Prostate gland (tissue), 2 donors: Measurements from ENCODE around the gene KCNRG. TPM values are rescaled to one million over a fixed set of nuclear protein-coding genes. Genes with fewer than 3 reads are reported as not detected.

Source experiments
- DNase-seq: peaks from one replicate; pipeline ENCODE4 v3.0.0-alpha.2; 2019; ENCODE audit warnings: low spot score
- H3K27ac ChIP-seq, 2 donors: fragments of 200-600 bp; sonication (generic); 2 replicates each; pipeline ENCODE4 v1.5.1; 2017 to 2019
- H3K27me3 ChIP-seq: fragments of 200-600 bp; sonication (generic); replicated peaks from 2 replicates; pipeline ENCODE4 v1.5.1; 2019; ENCODE audit not compliant: insufficient read depth
- H3K36me3 ChIP-seq, 2 donors: fragments of 200-600 bp; sonication (generic); 1 replicate in 1 of 2; 2 replicates in 1 of 2; pipeline versions ENCODE4 v1.5.1 to v1.8.1; 2017 to 2019
- H3K4me1 ChIP-seq: fragments of 200-600 bp; sonication (generic); replicated peaks from 2 replicates; pipeline ENCODE4 v1.5.1; 2019
- H3K4me3 ChIP-seq, 2 donors: fragments of 200-600 bp; sonication (generic); 2 replicates each; pipeline ENCODE4 v1.5.1; 2017 to 2019
- H3K9me3 ChIP-seq: fragments of 200-600 bp; sonication (generic); 2 replicates; pipeline ENCODE4 v1.5.1; 2017
- CTCF ChIP-seq, 4 experiments: fragments of 200-600 bp in 2 of 4; fragments of 450-650 bp in 2 of 4; sonication (generic) in 2 of 4; IDR thresholded peaks; 1 replicate in 3 of 4; 2 replicates in 1 of 4; pipeline ENCODE4 v1.5.1; 2016 to 2019; ENCODE audit warnings: antibody characterized with exemption in 4 of 4, mild to moderate bottlenecking in 2 of 4, moderate library complexity in 2 of 4
- POLR2A ChIP-seq: fragments of 450-650 bp; IDR thresholded peaks from one replicate; pipeline ENCODE4 v1.6.1; 2016; ENCODE audit warnings: antibody characterized with exemption, mild to moderate bottlenecking
- POLR2AphosphoS5 ChIP-seq: sonication (generic); formaldehyde crosslinking; IDR thresholded peaks from one replicate; pipeline ENCODE4 v1.6.1; 2017; ENCODE audit warnings: antibody characterized with exemption
- WGBS: methylation state at CpG from one replicate; pipeline ENCODE4 v1.1.5; 2018; 5-methylcytosine and 5-hydroxymethylcytosine counted together
- intact Hi-C: fragments of 100-400 bp; cut with DNase I; formaldehyde crosslinking; loops from one replicate; pipeline ENCODE4 v1.14.2; 2022
- total RNA-seq, 2 donors: library from RNA; depleted of rRNA; stranded (reverse); fragments of >200 nt; gene quantifications; one replicate each; pipeline ENCODE4 v1.1.0, GENCODE V29; 2016

KCNRG gene
- total RNA-seq, 2 donors from 2014 or later: 1.0 to 3.9 TPM

GRCh38 chr13:49993111-49993510, 22.1 kb upstream of the KCNRG start:
- TF ChIP-seq POLR2A (no peak), POLR2AphosphoS5 (no peak), CTCF (IDR thresholded peaks at IDR 0.05) (no peak)
- Histone ChIP-seq H3K36me3 (no peaks in the 10 kb centered on the region), H3K9me3 (no peaks in the 10 kb centered on the region), H3K27ac (no peak overlapping the region), H3K4me1 (no peaks in the 10 kb centered on the region), H3K27me3 (no peaks in the 10 kb centered on the region), H3K4me3 (no peak overlapping the region)
- no peak for DNase-seq
- intact Hi-C loops: no loop called here

- intact Hi-C loops: no loop called here
- Histone ChIP-seq H3K27ac (no peak overlapping the region), H3K9me3 (no peaks in the 10 kb centered on the region), H3K27me3 (no peaks in the 10 kb centered on the region), H3K4me3 (no peak overlapping the region), H3K36me3 (no peaks in the 10 kb centered on the region), H3K4me1 (no peaks in the 10 kb centered on the region)
- TF ChIP-seq POLR2AphosphoS5: peak; percentile 29
- no peak for TF ChIP-seq POLR2A
- no peak for DNase-seq
- 73% methylated on average over 5 of the region's 5 CpGs for WGBS
Observed at GRCh38 chr13:49993666-49994065, 21.6 kb upstream of the KCNRG start.

GRCh38 chr13:49995625-49996101, 19.6 kb upstream of the KCNRG start:
- intact Hi-C loops: loop anchor here (2.0 to 5.0 kb wide), 3 partner anchors 85 to 532 kb away; no protein-coding TSS in a partner anchor
- Histone ChIP-seq H3K27me3 (no peaks in the 10 kb centered on the region), H3K36me3 (no peaks in the 10 kb centered on the region), H3K9me3 (no peaks in the 10 kb centered on the region), H3K27ac (peak overlapping the region; percentile 96 to 99), H3K4me3 (peak overlapping the region; percentile 83 to 93), H3K4me1 (peaks cover 5% of the 10 kb centered on the region)
- DNase-seq: no peak
- TF ChIP-seq POLR2A (no peak), POLR2AphosphoS5 (no peak), CTCF (IDR thresholded peaks at IDR 0.05) (no peak)
- WGBS: 34% methylated on average over 14 of the region's 14 CpGs

GRCh38 chr13:49996161-49996915, 18.9 kb upstream of the KCNRG start:
- TF ChIP-seq POLR2A (peak; percentile 56), CTCF (IDR thresholded peaks at IDR 0.05) (peak in 2 of 4 experiments; percentile 6 to 15), POLR2AphosphoS5 (peak; percentile 33)
- H3K27me3 ChIP-seq: no peaks in the 10 kb centered on the region
- H3K4me3 ChIP-seq: peak overlapping the region; percentile 83 to 93
- under 1% methylated on average over 49 of the region's 68 CpGs for WGBS
- no peaks in the 10 kb centered on the region for H3K36me3 ChIP-seq
- no peaks in the 10 kb centered on the region for H3K9me3 ChIP-seq
- peaks cover 5% of the 10 kb centered on the region for H3K4me1 ChIP-seq
- DNase-seq: peak; percentile 91
- intact Hi-C loops: loop anchor here (2.0 to 5.0 kb wide), 3 partner anchors 84 to 531 kb away; no protein-coding TSS in a partner anchor
- peak overlapping the region; percentile 96 to 99 for H3K27ac ChIP-seq

GRCh38 chr13:49996951-49997895, 18.0 kb upstream of the KCNRG start, which contains the start of gene TRIM13:
TRIM13 (plus strand) TSS chr13:49997042; CDS start chr13:50011941, 14,899 bp downstream.
- intact Hi-C loops: loop anchor here (2.0 to 5.0 kb wide), 3 partner anchors 84 to 530 kb away; no protein-coding TSS in a partner anchor
- peak; percentile 53 for TF ChIP-seq POLR2AphosphoS5
- TF ChIP-seq CTCF (IDR thresholded peaks at IDR 0.05): peak; percentile 60 to 83 (median 74)
- peak; percentile 83 for TF ChIP-seq POLR2A
- Histone ChIP-seq H3K9me3 (no peaks in the 10 kb centered on the region), H3K27me3 (no peaks in the 10 kb centered on the region), H3K27ac (peak within 1 kb of the TSS; percentile 97 to 99), H3K4me1 (peaks cover 5% of the 10 kb centered on the region), H3K4me3 (peak within 1 kb of the TSS; percentile 83 to 93), H3K36me3 (no peaks in the 10 kb centered on the region)
- WGBS: under 1% methylated on average over 49 of the region's 56 CpGs
- peak; percentile 90 for DNase-seq
